HepG2 (cell line): ENCODE measurements around the gene NRN1. TPM values are rescaled to one million over a fixed set of nuclear protein-coding genes. Genes with fewer than 3 reads are reported as not detected.

Experiments
- ATAC-seq: fragments of 200-7000 bp; cut with Tn5 transposase; 3 replicates; pipeline ENCODE4 v1.9.1; 2020; ENCODE audit warnings: mild to moderate bottlenecking, moderate library complexity
- BruUV-seq: library from RNA; stranded (reverse); fragments of 400-500 nt; replicated peaks from 2 replicates; lab custom pipeline; 2021; lab: Mats Ljungman, UMichigan
- CTCF ChIA-PET: fragments of 300-600 bp; formaldehyde crosslinking; extraction: SDS; loops from one replicate; lab custom pipeline; 2021; ENCODE audit warnings: low total read pairs, inconsistent platforms, low intra/inter-chr PET ratio; lab: Yijun Ruan, JAX
- POLR2A ChIA-PET: fragments of 350-600 bp; sonication (Branson Sonifier 250); formaldehyde crosslinking; loops from one replicate; lab custom pipeline; 2020; ENCODE audit warnings: antibody characterized with exemption, inconsistent platforms; lab: Yijun Ruan, JAX
- DNase-seq: peaks from one replicate; pipeline ENCODE4 v3.0.0-alpha.2; 2015; ENCODE audit warnings: low spot score
- FAIRE-seq: peaks from 3 replicates; lab custom pipeline; 2011; peaks lifted over from hg19 to GRCh38; lab: Jason Lieb, UNC
- H2AFZ ChIP-seq: one replicate; pipeline ENCODE4 v1.6.1; 2011; ENCODE audit warnings: low read length, inconsistent platforms
- H3K27ac ChIP-seq: fragments of 300-600 bp; 3 replicates; pipeline ENCODE4 v1.8.0; 2011; ENCODE audit warnings: mixed run types, mild to moderate bottlenecking, mixed read lengths, low read length, inconsistent platforms; ENCODE audit not compliant: insufficient read depth; ENCODE audit errors: extremely low read length
- H3K27me3 ChIP-seq, 2 experiments: fragments of 200-600 bp in 1 of 2; 2 replicates in 1 of 2; 3 replicates in 1 of 2; pipeline versions ENCODE4 v1.6.0 to v1.8.0; 2011; ENCODE audit warnings: low read length in 2 of 2, mild to moderate bottlenecking in 2 of 2, moderate library complexity in 2 of 2, inconsistent platforms in 1 of 2; ENCODE audit not compliant: insufficient read depth in 2 of 2, control insufficient read depth in 1 of 2
- H3K36me3 ChIP-seq, 2 experiments: fragments of 200-600 bp in 1 of 2; replicated peaks in 1 of 2; 2 replicates in 1 of 2; 3 replicates in 1 of 2; pipeline versions ENCODE4 v1.5.1 to v1.8.0; 2011; ENCODE audit warnings: low read length in 2 of 2, inconsistent platforms in 1 of 2; ENCODE audit not compliant: insufficient read depth in 2 of 2, control insufficient read depth in 1 of 2
- H3K4me1 ChIP-seq: 2 replicates; pipeline ENCODE4 v1.5.1; 2012; ENCODE audit warnings: low read length, inconsistent platforms; ENCODE audit not compliant: insufficient read depth
- H3K4me2 ChIP-seq: 2 replicates; pipeline ENCODE4 v1.6.0; 2011; ENCODE audit warnings: low read depth, low read length, inconsistent platforms
- H3K4me3 ChIP-seq, 3 experiments: fragments of 200-600 bp in 1 of 3; sonication (generic), shearing (Covaris generic) in 1 of 3; replicated peaks in 1 of 3; 2 replicates each; pipeline ENCODE4 v1.5.1; 2011 to 2016; ENCODE audit warnings: low read length in 3 of 3, inconsistent platforms in 2 of 3, low read depth in 2 of 3, mild to moderate bottlenecking in 2 of 3, control low read depth in 1 of 3, mixed read lengths in 1 of 3; ENCODE audit not compliant: insufficient read depth in 1 of 3
- H3K79me2 ChIP-seq: one replicate; pipeline ENCODE4 v1.6.1; 2011; ENCODE audit warnings: low read length, inconsistent platforms; ENCODE audit not compliant: insufficient read depth
- H3K9ac ChIP-seq: 2 replicates; pipeline ENCODE4 v1.6.0; 2011; ENCODE audit warnings: mild to moderate bottlenecking, low read depth, low read length, inconsistent platforms; ENCODE audit not compliant: insufficient read depth
- H3K9me3 ChIP-seq: 2 replicates; pipeline ENCODE4 v1.5.1; 2012; ENCODE audit warnings: mild to moderate bottlenecking, low read length
- H4K20me1 ChIP-seq: 2 replicates; pipeline ENCODE4 v1.6.0; 2011; ENCODE audit warnings: inconsistent platforms, mild to moderate bottlenecking, low read length, moderate library complexity; ENCODE audit not compliant: insufficient read depth
- CTCF ChIP-seq: sonication (generic); formaldehyde crosslinking; IDR thresholded peaks from 2 replicates; pipeline ENCODE4 v1.5.0; 2020; ENCODE audit warnings: mild to moderate bottlenecking, missing genetic modification reagents, moderate library complexity
- GATA4 ChIP-seq: sonication (generic); IDR thresholded peaks from 2 replicates; pipeline ENCODE4 v1.6.1; 2016; ENCODE audit warnings: antibody characterized with exemption, low read depth, borderline replicate concordance
- HHEX ChIP-seq: IDR thresholded peaks from 2 replicates; pipeline ENCODE4 v1.6.1; 2016; ENCODE audit warnings: control low read depth
- KLF11 ChIP-seq: IDR thresholded peaks from 2 replicates; pipeline ENCODE4 v1.6.1; 2016; ENCODE audit warnings: missing compliant biosample characterization
- MAF1 ChIP-seq: sonication (generic); formaldehyde crosslinking; IDR thresholded peaks from 2 replicates; pipeline ENCODE4 v1.5.0; 2020; ENCODE audit warnings: missing genetic modification reagents, borderline replicate concordance
- MED8 ChIP-seq: sonication (generic); formaldehyde crosslinking; IDR thresholded peaks from 2 replicates; pipeline ENCODE4 v1.8.1; 2023; ENCODE audit warnings: mild to moderate bottlenecking, missing genetic modification reagents; ENCODE audit not compliant: insufficient replicate concordance
- NFAT5 ChIP-seq: sonication (generic); formaldehyde crosslinking; IDR thresholded peaks from 2 replicates; pipeline ENCODE4 v1.4.0; 2020; ENCODE audit warnings: missing genetic modification reagents
- ZNF567 ChIP-seq: sonication (generic); formaldehyde crosslinking; IDR thresholded peaks from 2 replicates; pipeline ENCODE4 v1.8.1; 2023; ENCODE audit warnings: mild to moderate bottlenecking, missing genetic modification reagents, borderline replicate concordance
- ZNF598 ChIP-seq: sonication (generic); formaldehyde crosslinking; IDR thresholded peaks from 2 replicates; pipeline ENCODE4 v1.5.1; 2020; ENCODE audit warnings: mild to moderate bottlenecking, missing genetic modification reagents, borderline replicate concordance
- ZNF891 ChIP-seq: sonication (generic); formaldehyde crosslinking; IDR thresholded peaks from 2 replicates; pipeline ENCODE4 v1.5.0; 2020; ENCODE audit warnings: mild to moderate bottlenecking, missing genetic modification reagents
- WGBS: methylation state at CpG from one replicate; pipeline ENCODE4 v1.1.6; 2017; ENCODE audit warnings: low lambda C conversion rate; 5-methylcytosine and 5-hydroxymethylcytosine counted together
- in situ Hi-C: cut with HindIII; loops from 2 replicates; pipeline ENCODE4 v1.10.0; 2017; ENCODE audit warnings: low pct_unique_long_range_greater_than_20kb; ENCODE audit not compliant: extremely low pct_ligation_motif_present
- intact Hi-C: fragments of 100-400 bp; cut with micrococcal nuclease; formaldehyde crosslinking; loops from one replicate; pipeline ENCODE4 v1.10.0; 2022; ENCODE audit not compliant: unreplicated experiment
- polyA plus RNA-seq, 8 experiments: library from polyadenylated mRNA; depleted of rRNA in 3 of 8; stranded (reverse) in 7 of 8; unstranded in 1 of 8; fragments of >200 nt; fragmentation: Illumina TruSeq in 4 of 8; extraction: Trizol in 4 of 8; gene quantifications; 2 replicates each; pipeline versions ENCODE4 v1.2.1 to v1.2.3, GENCODE V29; 2011 to 2016; ENCODE audit warnings: low read depth in 4 of 8, missing spikeins in 1 of 8, mixed read lengths in 1 of 8; ENCODE audit not compliant: insufficient read depth in 1 of 8
- total RNA-seq, 5 experiments: library from RNA; depleted of rRNA; stranded (reverse); fragments of >200 nt; fragmentation: Illumina TruSeq; extraction: Trizol; gene quantifications; 2 replicates each; pipeline ENCODE4 v1.2.3, GENCODE V29; 2016; ENCODE audit warnings: low read depth in 1 of 5

The NRN1 gene
- total and polyA plus RNA-seq, 2 of the 13 experiments (the other 11 are each of a cell fraction or from before 2014, with no cell fraction given), result 0.11 TPM; not detected in 1

GRCh38 chr6:6007366-6008088, 802 bp upstream of the NRN1 start (continued):
- TF ChIP-seq CTCF (CRISPR knock-in tag) (peak; percentile 46), ZNF598 (CRISPR knock-in tag) (no peak)
- TF ChIP-seq, all 625 proteins: peak for 18

DNA sequence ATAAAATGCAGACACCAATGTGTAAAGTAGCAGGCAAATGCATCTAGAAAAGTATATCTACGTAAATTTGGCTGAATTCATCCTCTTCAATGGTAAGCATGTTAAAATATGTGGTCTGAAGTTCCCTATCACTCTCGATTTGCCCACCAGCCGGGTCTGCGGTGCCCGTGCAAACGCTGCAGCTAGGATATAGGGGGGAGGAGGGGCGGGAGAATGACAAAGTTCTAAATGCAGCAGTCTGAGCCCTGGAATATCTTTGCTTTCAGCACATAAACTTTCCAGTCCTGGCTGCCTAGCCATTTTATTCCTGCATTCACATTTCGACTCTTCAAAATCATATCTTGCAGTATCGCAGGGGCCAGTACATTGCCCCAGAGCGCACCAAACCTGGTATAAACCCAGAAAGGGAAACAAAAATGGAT, 708 bp downstream of the NRN1 start:
- ATAC-seq (no peak), FAIRE-seq (no peak), DNase-seq (no peak)
- no peak overlapping the region for H3K27ac ChIP-seq
- no peaks in the 10 kb centered on the region for H3K36me3 ChIP-seq
- WGBS, result 38% methylated on average over 10 of the region's 10 CpGs
- no peak overlapping the region for H3K4me2 ChIP-seq
- no peak overlapping the region for H2AFZ ChIP-seq
- in situ Hi-C loops, result no loop called here
- no TSS peak for BruUV-seq
- peaks cover 6 to 81% of the 10 kb centered on the region in 2 experiments for H3K27me3 ChIP-seq
- H3K4me3 ChIP-seq, result no peak overlapping the region
- intact Hi-C loops, result no loop called here
- no peaks in the 10 kb centered on the region for H3K79me2 ChIP-seq
- H3K9ac ChIP-seq, result no peak overlapping the region
- CTCF ChIA-PET, result no interaction called here
- H3K4me1 ChIP-seq, result peaks cover 17% of the 10 kb centered on the region
- no peaks in the 10 kb centered on the region for H4K20me1 ChIP-seq
- POLR2A ChIA-PET, result no interaction called here
- no peaks in the 10 kb centered on the region for H3K9me3 ChIP-seq
- TF ChIP-seq MED8 (no peak), HHEX (CRISPR knock-in tag) (no peak), KLF11 (CRISPR knock-in tag) (no peak), GATA4 (no peak), ZNF891 (CRISPR knock-in tag) (no peak), MAF1 (no peak), NFAT5 (no peak), ZNF567 (CRISPR knock-in tag) (no peak)
